ENCODE results near the gene ARID1A.

ARID1A gene

GRCh38 chr1:26768755-26769154, 72.9 kb downstream of the ARID1A start:
- H3K27ac ChIP-seq (ENCODE audit: low read length), result no peak overlapping the region
- H3K4me1 ChIP-seq (ENCODE audit: control insufficient read depth, insufficient read depth, low read length), result peaks cover 28% of the 10 kb centered on the region
- peaks cover 57 to 74% of the 10 kb centered on the region in 2 donors for H3K36me3 ChIP-seq (ENCODE audit: control insufficient read depth in 2 of 2, insufficient read depth in 2 of 2, low read length in 2 of 2)
- no peaks in the 10 kb centered on the region for H3K27me3 ChIP-seq (ENCODE audit: control insufficient read depth in 1 of 2, insufficient read depth in 2 of 2, low read length in 2 of 2)
- no peak overlapping the region for H3K9ac ChIP-seq (ENCODE audit: low read length in 2 of 2)
- no peak overlapping the region for H3K4me3 ChIP-seq (ENCODE audit: low read length in 2 of 2)
- no peaks in the 10 kb centered on the region for H3K9me3 ChIP-seq (ENCODE audit: control insufficient read depth in 2 of 2, low read length in 2 of 2)

DNA sequence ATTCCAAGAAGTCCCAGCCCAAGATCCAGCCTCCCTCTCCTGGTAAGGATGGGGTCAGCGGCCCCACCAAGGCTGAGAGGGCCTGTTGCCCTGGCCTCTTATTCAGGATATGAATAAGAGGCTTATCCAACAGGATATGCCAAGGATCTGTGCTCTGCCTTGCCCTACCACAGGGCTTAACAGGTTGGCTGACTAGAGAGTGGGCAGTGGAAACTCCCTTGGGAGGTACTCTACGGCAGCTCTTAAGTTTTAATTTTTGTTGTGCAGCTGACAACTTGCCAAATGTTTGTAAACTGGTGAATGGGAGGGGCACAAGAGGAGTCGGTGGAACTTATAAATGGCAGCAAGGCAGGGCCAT, 75.4 kb downstream of the ARID1A start:
- H3K4me1 ChIP-seq (ENCODE audit: control insufficient read depth, insufficient read depth, low read length), result peaks cover 35% of the 10 kb centered on the region
- no peak overlapping the region for H3K9ac ChIP-seq (ENCODE audit: low read length in 2 of 2)
- H3K9me3 ChIP-seq (ENCODE audit: control insufficient read depth in 2 of 2, low read length in 2 of 2), result no peaks in the 10 kb centered on the region
- peak overlapping the region; percentile 53 for H3K27ac ChIP-seq (ENCODE audit: low read length)
- no peak overlapping the region for H3K4me3 ChIP-seq (ENCODE audit: low read length in 2 of 2)
- peaks cover 73 to 86% of the 10 kb centered on the region in 2 donors for H3K36me3 ChIP-seq (ENCODE audit: control insufficient read depth in 2 of 2, insufficient read depth in 2 of 2, low read length in 2 of 2)
- H3K27me3 ChIP-seq (ENCODE audit: control insufficient read depth in 1 of 2, insufficient read depth in 2 of 2, low read length in 2 of 2), result no peaks in the 10 kb centered on the region

DNA sequence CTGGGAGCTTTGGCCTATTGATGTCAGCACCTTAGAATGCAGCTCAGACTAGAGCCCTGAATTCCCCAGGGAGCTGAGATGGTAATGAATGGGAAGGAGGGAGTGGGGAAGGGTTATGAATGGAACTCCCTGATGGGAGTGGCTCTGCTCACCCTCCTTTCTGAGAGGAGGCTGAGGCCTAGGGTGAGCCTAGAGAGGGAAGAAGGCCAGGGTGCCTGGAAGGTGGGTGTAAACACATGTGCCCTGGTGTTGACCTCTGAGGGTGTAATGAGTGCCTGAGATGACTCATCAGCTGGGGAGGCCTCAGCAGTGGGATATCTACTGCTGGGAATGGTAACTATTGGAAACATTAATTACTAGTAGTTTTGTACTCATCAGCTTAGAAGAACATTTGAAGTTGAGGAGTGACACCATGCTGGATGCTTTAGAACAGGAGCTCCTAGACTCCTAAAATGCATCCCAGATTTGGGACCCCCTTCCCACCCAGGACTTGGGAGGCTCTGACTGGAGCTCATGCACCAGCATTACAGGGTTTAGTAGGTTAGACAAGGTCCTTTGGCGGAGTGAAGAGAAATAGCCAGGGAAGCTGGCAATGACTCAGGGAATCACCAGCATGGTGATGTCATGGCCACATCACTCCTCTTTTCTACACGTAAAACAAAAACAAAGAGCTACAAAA, 76.0 kb downstream of the ARID1A start:
- no peak overlapping the region for H3K9ac ChIP-seq (ENCODE audit: low read length in 2 of 2)
- peaks cover 35% of the 10 kb centered on the region for H3K4me1 ChIP-seq (ENCODE audit: control insufficient read depth, insufficient read depth, low read length)
- H3K36me3 ChIP-seq (ENCODE audit: control insufficient read depth in 2 of 2, insufficient read depth in 2 of 2, low read length in 2 of 2), result peaks cover 68 to 85% of the 10 kb centered on the region in 2 donors
- H3K4me3 ChIP-seq (ENCODE audit: low read length in 2 of 2), result no peak overlapping the region
- H3K27me3 ChIP-seq (ENCODE audit: control insufficient read depth in 1 of 2, insufficient read depth in 2 of 2, low read length in 2 of 2), result no peaks in the 10 kb centered on the region
- H3K9me3 ChIP-seq (ENCODE audit: control insufficient read depth in 2 of 2, low read length in 2 of 2), result no peaks in the 10 kb centered on the region
- peak overlapping the region; percentile 53 for H3K27ac ChIP-seq (ENCODE audit: low read length)

DNA sequence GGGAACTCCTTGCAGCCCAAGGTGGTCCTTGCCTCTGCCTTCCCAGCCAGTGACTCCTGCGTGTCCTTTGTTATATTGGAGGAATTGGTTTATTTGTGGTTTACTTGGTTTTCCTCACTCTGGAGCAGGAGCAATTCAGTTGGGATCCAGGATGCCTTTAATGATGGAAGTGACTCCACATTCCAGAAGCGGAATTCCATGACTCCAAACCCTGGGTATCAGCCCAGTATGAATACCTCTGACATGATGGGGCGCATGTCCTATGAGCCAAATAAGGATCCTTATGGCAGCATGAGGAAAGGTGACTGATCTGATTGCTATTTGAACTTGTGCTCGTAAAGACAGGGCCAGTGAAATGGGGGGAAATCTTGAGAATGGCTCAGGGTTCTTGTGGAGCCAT, 76.9 kb downstream of the ARID1A start:
- H3K9ac ChIP-seq (ENCODE audit: low read length in 2 of 2), result no peak overlapping the region
- no peak overlapping the region for H3K4me3 ChIP-seq (ENCODE audit: low read length in 2 of 2)
- H3K36me3 ChIP-seq (ENCODE audit: control insufficient read depth in 2 of 2, insufficient read depth in 2 of 2, low read length in 2 of 2), result peaks cover 64 to 80% of the 10 kb centered on the region in 2 donors
- peaks cover 35% of the 10 kb centered on the region for H3K4me1 ChIP-seq (ENCODE audit: control insufficient read depth, insufficient read depth, low read length)
- no peaks in the 10 kb centered on the region for H3K27me3 ChIP-seq (ENCODE audit: control insufficient read depth in 1 of 2, insufficient read depth in 2 of 2, low read length in 2 of 2)
- H3K27ac ChIP-seq (ENCODE audit: low read length), result no peak overlapping the region
- no peaks in the 10 kb centered on the region for H3K9me3 ChIP-seq (ENCODE audit: control insufficient read depth in 2 of 2, low read length in 2 of 2)

- H3K4me1 ChIP-seq (ENCODE audit: control insufficient read depth, insufficient read depth, low read length), result peaks cover 28% of the 10 kb centered on the region
- H3K9me3 ChIP-seq (ENCODE audit: control insufficient read depth in 2 of 2, low read length in 2 of 2), result no peaks in the 10 kb centered on the region
- H3K27me3 ChIP-seq (ENCODE audit: control insufficient read depth in 1 of 2, insufficient read depth in 2 of 2, low read length in 2 of 2), result no peaks in the 10 kb centered on the region
- no peak overlapping the region for H3K4me3 ChIP-seq (ENCODE audit: low read length in 2 of 2)
- H3K27ac ChIP-seq (ENCODE audit: low read length), result no peak overlapping the region
- H3K9ac ChIP-seq (ENCODE audit: low read length in 2 of 2), result no peak overlapping the region
- peaks cover 60 to 74% of the 10 kb centered on the region in 2 donors for H3K36me3 ChIP-seq (ENCODE audit: control insufficient read depth in 2 of 2, insufficient read depth in 2 of 2, low read length in 2 of 2)
Measured at GRCh38 chr1:26774462-26774861, 78.6 kb downstream of the ARID1A start.

DNA sequence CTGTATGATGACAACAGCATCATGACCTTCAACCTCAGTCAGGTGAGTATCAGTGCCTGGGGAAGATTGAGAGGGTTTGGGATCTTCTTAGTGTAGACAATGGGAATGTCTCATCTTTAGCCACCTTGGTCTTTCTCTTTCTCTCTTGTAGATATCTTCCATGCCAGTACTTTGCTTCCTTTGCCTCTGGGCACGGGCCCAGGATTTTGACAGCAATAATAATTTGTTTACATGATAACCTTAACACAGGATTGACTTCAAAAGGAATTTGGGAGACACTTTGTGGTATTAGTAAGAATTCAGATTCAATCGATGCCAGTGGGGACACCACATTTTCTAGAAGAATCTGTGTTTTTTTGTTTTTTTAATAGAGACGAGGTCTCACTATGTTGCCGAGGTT, 79.9 kb downstream of the ARID1A start:
- Histone ChIP-seq H3K27ac (ENCODE audit: low read length) (no peak overlapping the region), H3K36me3 (ENCODE audit: control insufficient read depth in 2 of 2, insufficient read depth in 2 of 2, low read length in 2 of 2) (peaks cover 69 to 80% of the 10 kb centered on the region in 2 donors), H3K9ac (ENCODE audit: low read length in 2 of 2) (no peak overlapping the region), H3K4me1 (ENCODE audit: control insufficient read depth, insufficient read depth, low read length) (peaks cover 32% of the 10 kb centered on the region), H3K27me3 (ENCODE audit: control insufficient read depth in 1 of 2, insufficient read depth in 2 of 2, low read length in 2 of 2) (no peaks in the 10 kb centered on the region), H3K9me3 (ENCODE audit: control insufficient read depth in 2 of 2, low read length in 2 of 2) (no peaks in the 10 kb centered on the region), H3K4me3 (ENCODE audit: low read length in 2 of 2) (no peak overlapping the region)

DNA sequence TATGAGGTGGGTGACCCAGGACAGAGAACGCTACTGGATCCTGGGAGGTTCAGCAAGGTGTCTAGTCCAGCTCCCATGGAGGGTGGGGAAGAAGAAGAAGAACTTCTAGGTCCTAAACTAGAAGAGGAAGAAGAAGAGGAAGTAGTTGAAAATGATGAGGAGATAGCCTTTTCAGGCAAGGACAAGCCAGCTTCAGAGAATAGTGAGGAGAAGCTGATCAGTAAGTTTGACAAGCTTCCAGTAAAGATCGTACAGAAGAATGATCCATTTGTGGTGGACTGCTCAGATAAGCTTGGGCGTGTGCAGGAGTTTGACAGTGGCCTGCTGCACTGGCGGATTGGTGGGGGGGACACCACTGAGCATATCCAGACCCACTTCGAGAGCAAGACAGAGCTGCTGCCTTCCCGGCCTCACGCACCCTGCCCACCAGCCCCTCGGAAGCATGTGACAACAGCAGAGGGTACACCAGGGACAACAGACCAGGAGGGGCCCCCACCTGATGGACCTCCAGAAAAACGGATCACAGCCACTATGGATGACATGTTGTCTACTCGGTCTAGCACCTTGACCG, 83.4 kb downstream of the ARID1A start:
- Histone ChIP-seq H3K27ac (ENCODE audit: low read length) (no peak overlapping the region), H3K9me3 (ENCODE audit: control insufficient read depth in 2 of 2, low read length in 2 of 2) (no peaks in the 10 kb centered on the region), H3K27me3 (ENCODE audit: control insufficient read depth in 1 of 2, insufficient read depth in 2 of 2, low read length in 2 of 2) (no peaks in the 10 kb centered on the region), H3K4me3 (ENCODE audit: low read length in 2 of 2) (no peak overlapping the region), H3K9ac (ENCODE audit: low read length in 2 of 2) (no peak overlapping the region), H3K4me1 (ENCODE audit: control insufficient read depth, insufficient read depth, low read length) (peaks cover 25% of the 10 kb centered on the region), H3K36me3 (ENCODE audit: control insufficient read depth in 2 of 2, insufficient read depth in 2 of 2, low read length in 2 of 2) (peaks cover 41 to 50% of the 10 kb centered on the region in 2 donors)

DNA sequence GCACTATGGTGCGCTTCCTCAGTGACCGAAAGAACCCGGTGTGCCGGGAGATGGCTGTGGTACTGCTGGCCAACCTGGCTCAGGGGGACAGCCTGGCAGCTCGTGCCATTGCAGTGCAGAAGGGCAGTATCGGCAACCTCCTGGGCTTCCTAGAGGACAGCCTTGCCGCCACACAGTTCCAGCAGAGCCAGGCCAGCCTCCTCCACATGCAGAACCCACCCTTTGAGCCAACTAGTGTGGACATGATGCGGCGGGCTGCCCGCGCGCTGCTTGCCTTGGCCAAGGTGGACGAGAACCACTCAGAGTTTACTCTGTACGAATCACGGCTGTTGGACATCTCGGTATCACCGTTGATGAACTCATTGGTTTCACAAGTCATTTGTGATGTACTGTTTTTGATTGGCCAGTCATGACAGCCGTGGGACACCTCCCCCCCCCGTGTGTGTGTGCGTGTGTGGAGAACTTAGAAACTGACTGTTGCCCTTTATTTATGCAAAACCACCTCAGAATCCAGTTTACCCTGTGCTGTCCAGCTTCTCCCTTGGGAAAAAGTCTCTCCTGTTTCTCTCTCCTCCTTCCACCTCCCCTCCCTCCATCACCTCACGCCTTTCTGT, 84.6 kb downstream of the ARID1A start:
- Histone ChIP-seq H3K4me3 (ENCODE audit: low read length in 2 of 2) (no peak overlapping the region), H3K9ac (ENCODE audit: low read length in 2 of 2) (no peak overlapping the region), H3K9me3 (ENCODE audit: control insufficient read depth in 2 of 2, low read length in 2 of 2) (no peaks in the 10 kb centered on the region), H3K4me1 (ENCODE audit: control insufficient read depth, insufficient read depth, low read length) (peaks cover 25% of the 10 kb centered on the region), H3K27ac (ENCODE audit: low read length) (no peak overlapping the region), H3K27me3 (ENCODE audit: control insufficient read depth in 1 of 2, insufficient read depth in 2 of 2, low read length in 2 of 2) (no peaks in the 10 kb centered on the region), H3K36me3 (ENCODE audit: control insufficient read depth in 2 of 2, insufficient read depth in 2 of 2, low read length in 2 of 2) (peaks cover 29 to 38% of the 10 kb centered on the region in 2 donors)

DNA sequence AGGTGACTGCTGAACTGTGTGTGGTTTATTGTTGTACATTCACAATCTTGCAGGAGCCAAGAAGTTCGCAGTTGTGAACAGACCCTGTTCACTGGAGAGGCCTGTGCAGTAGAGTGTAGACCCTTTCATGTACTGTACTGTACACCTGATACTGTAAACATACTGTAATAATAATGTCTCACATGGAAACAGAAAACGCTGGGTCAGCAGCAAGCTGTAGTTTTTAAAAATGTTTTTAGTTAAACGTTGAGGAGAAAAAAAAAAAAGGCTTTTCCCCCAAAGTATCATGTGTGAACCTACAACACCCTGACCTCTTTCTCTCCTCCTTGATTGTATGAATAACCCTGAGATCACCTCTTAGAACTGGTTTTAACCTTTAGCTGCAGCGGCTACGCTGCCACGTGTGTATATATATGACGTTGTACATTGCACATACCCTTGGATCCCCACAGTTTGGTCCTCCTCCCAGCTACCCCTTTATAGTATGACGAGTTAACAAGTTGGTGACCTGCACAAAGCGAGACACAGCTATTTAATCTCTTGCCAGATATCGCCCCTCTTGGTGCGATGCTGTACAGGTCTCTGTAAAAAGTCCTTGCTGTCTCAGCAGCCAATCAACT, 85.5 kb downstream of the ARID1A start:
- Histone ChIP-seq H3K27me3 (ENCODE audit: control insufficient read depth in 1 of 2, insufficient read depth in 2 of 2, low read length in 2 of 2) (no peaks in the 10 kb centered on the region), H3K36me3 (ENCODE audit: control insufficient read depth in 2 of 2, insufficient read depth in 2 of 2, low read length in 2 of 2) (peaks cover 26 to 33% of the 10 kb centered on the region in 2 donors), H3K4me3 (ENCODE audit: low read length in 2 of 2) (no peak overlapping the region), H3K4me1 (ENCODE audit: control insufficient read depth, insufficient read depth, low read length) (peaks cover 27% of the 10 kb centered on the region), H3K9ac (ENCODE audit: low read length in 2 of 2) (no peak overlapping the region), H3K27ac (ENCODE audit: low read length) (no peak overlapping the region), H3K9me3 (ENCODE audit: control insufficient read depth in 2 of 2, low read length in 2 of 2) (no peaks in the 10 kb centered on the region)

DNA sequence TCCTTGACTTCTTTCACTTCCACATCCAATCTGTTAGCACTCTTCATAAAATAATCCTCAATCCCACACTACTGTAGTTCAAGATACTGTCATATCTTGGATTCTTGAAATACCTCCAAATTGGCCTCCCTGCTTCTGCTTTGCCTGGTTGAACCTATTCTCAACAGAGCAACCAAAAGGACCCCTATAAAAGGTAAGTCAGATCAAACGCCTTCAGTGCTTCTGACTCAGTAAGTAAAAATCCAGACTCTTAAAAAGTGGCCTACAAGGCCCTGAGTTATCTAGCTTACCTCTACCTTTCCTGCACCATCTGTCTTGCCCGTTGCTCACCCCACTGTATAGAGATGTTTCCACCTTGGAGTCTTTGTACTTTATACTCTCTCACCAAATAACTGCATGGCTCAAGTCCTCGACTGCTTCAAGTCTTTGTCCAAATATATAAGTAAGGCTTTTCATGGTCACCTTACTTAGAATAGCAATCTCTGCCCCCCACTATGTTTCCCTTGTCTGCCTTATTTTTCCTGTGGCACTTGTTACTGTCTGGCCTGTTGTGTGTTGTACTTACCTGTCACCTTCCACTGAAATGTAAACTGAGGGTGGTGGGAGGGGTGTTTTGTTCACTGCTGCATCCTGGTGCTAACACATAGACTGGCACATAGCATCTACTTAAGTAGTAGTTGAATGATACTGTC, 86.9 kb downstream of the ARID1A start:
- H3K36me3 ChIP-seq (ENCODE audit: control insufficient read depth in 2 of 2, insufficient read depth in 2 of 2, low read length in 2 of 2), result peaks cover 23 to 25% of the 10 kb centered on the region in 2 donors
- H3K27ac ChIP-seq (ENCODE audit: low read length), result no peak overlapping the region
- H3K27me3 ChIP-seq (ENCODE audit: control insufficient read depth in 1 of 2, insufficient read depth in 2 of 2, low read length in 2 of 2), result no peaks in the 10 kb centered on the region
- H3K9me3 ChIP-seq (ENCODE audit: control insufficient read depth in 2 of 2, low read length in 2 of 2), result no peaks in the 10 kb centered on the region
- no peak overlapping the region for H3K4me3 ChIP-seq (ENCODE audit: low read length in 2 of 2)
- peak overlapping the region in 1 of 2 donors; percentile 6 for H3K9ac ChIP-seq (ENCODE audit: low read length in 2 of 2)
- peaks cover 37% of the 10 kb centered on the region for H3K4me1 ChIP-seq (ENCODE audit: control insufficient read depth, insufficient read depth, low read length)

Measured in stomach smooth muscle (tissue), 2 donors.